Tracheal epithelial cell (primary cell): Measurements from ENCODE around the gene DMXL2. TPM values are rescaled to one million over a fixed set of nuclear protein-coding genes. Genes with fewer than 3 reads are reported as not detected.

Experiments used
- total RNA-seq: library from RNA; depleted of rRNA; stranded (reverse); fragments of >200 nt; gene quantifications from 2 replicates; pipeline ENCODE4 v1.2.1, GENCODE V29; 2014

The DMXL2 gene
- total RNA-seq, result 5.3 and 15.8 TPM in 2 replicates

GRCh38 chr15:51622604-51623370 is at the start of gene DMXL2:
TSS of gene DMXL2 (minus strand) at chr15:51622771. CDS start at chr15:51622545, 226 bp downstream.

Other genes starting within 250 kb of the DMXL2 start
- gene SCG3, start 58.7 kb upstream of the DMXL2 start, total RNA-seq, result under 0.01 TPM in 1 of 2 replicates, not detected in the other
- 9.6 and 13.9 TPM in 2 replicates for gene LYSMD2, start 114.9 kb upstream of the DMXL2 start, total RNA-seq
- gene TMOD2, start 128.8 kb upstream of the DMXL2 start, total RNA-seq, result 4.3 and 5.5 TPM in 2 replicates
- 72.8 and 81.4 TPM in 2 replicates for gene TMOD3, start 206.9 kb upstream of the DMXL2 start, total RNA-seq